Measurements from ENCODE around the gene KDF1. TPM values are rescaled to one million over a fixed set of nuclear protein-coding genes. Genes with fewer than 3 reads are reported as not detected.

KDF1 gene
- total RNA-seq, 1 experiment from 2014 or later: 23.0 TPM

- Histone ChIP-seq H3K9me3 (ENCODE audit: control insufficient read depth in 1 of 2, insufficient read depth in 1 of 2, low read depth in 1 of 2, low read length in 2 of 2) (no peaks in the 10 kb centered on the region), H3K79me2 (ENCODE audit: insufficient read depth, low read length) (peaks cover 63% of the 10 kb centered on the region), H3K27me3 (ENCODE audit: insufficient read depth, low read length) (no peaks in the 10 kb centered on the region), H3K9me2 (ENCODE audit: insufficient read depth) (no peaks in the 10 kb centered on the region), H3K27ac (ENCODE audit: low read depth, low read length) (peak overlapping the region; percentile 92; the same call in 1 of the 2 replicates), H2AFZ (ENCODE audit: low read depth, low read length, poor library complexity, severe bottlenecking) (no peak overlapping the region), H4K20me1 (ENCODE audit: insufficient read depth) (peaks cover 6% of the 10 kb centered on the region; the same call in 1 of the 2 replicates), H3K4me2 (ENCODE audit: low read length) (peak overlapping the region; percentile 98), H3K4me1 (ENCODE audit: control insufficient read depth in 1 of 2, insufficient read depth in 2 of 2, low read length in 2 of 2) (peaks cover 9 to 26% of the 10 kb centered on the region in 2 experiments; a peak in 3 of 4 replicates), H3K9ac (ENCODE audit: low read length) (peak overlapping the region; percentile 99), H3K36me3 (ENCODE audit: control insufficient read depth in 1 of 2, insufficient read depth in 2 of 2, low read length in 2 of 2) (peaks cover 16 to 34% of the 10 kb centered on the region in 2 experiments), H3K4me3 (replicated peaks in 1 of 2; ENCODE audit: low read depth in 1 of 2, low read length in 2 of 2) (peak overlapping the region; percentile 94 to 96)
- TF ChIP-seq POLR2AphosphoS5 (IDR thresholded peaks at IDR 0.05; ENCODE audit: low read depth, low read length) (no peak), POLR2A (IDR thresholded peaks at IDR 0.05; ENCODE audit: borderline replicate concordance, extremely low read depth, insufficient read depth, insufficient read length) (no peak), SP1 (IDR thresholded peaks at IDR 0.05; ENCODE audit: low read depth) (no peak), JUND (IDR thresholded peaks at IDR 0.05) (no peak), ZFX (IDR thresholded peaks at IDR 0.05) (no peak), SRF (IDR thresholded peaks at IDR 0.05; ENCODE audit: low read depth) (no peak), ZNF274 (IDR thresholded peaks at IDR 0.05; ENCODE audit: low read depth, low read length) (no peak), CEBPB (IDR thresholded peaks at IDR 0.05; ENCODE audit: low read depth) (no peak), RAD21 (IDR thresholded peaks at IDR 0.05; ENCODE audit: low read depth) (no peak), ZBTB33 (IDR thresholded peaks at IDR 0.05; ENCODE audit: extremely low read depth, insufficient replicate concordance, low read length) (no peak), EZH2phosphoT487 (IDR thresholded peaks at IDR 0.05; ENCODE audit: borderline replicate concordance) (no peak), SIN3A (IDR thresholded peaks at IDR 0.05; ENCODE audit: low read depth) (no peak), ELF1 (IDR thresholded peaks at IDR 0.05; ENCODE audit: borderline replicate concordance, low read depth) (no peak), EGR1 (IDR thresholded peaks at IDR 0.05; ENCODE audit: low read depth) (no peak), YY1 (IDR thresholded peaks at IDR 0.05; ENCODE audit: extremely low read depth, insufficient replicate concordance, low read depth, low read length) (no peak)
- TF ChIP-seq, protein P1, sequence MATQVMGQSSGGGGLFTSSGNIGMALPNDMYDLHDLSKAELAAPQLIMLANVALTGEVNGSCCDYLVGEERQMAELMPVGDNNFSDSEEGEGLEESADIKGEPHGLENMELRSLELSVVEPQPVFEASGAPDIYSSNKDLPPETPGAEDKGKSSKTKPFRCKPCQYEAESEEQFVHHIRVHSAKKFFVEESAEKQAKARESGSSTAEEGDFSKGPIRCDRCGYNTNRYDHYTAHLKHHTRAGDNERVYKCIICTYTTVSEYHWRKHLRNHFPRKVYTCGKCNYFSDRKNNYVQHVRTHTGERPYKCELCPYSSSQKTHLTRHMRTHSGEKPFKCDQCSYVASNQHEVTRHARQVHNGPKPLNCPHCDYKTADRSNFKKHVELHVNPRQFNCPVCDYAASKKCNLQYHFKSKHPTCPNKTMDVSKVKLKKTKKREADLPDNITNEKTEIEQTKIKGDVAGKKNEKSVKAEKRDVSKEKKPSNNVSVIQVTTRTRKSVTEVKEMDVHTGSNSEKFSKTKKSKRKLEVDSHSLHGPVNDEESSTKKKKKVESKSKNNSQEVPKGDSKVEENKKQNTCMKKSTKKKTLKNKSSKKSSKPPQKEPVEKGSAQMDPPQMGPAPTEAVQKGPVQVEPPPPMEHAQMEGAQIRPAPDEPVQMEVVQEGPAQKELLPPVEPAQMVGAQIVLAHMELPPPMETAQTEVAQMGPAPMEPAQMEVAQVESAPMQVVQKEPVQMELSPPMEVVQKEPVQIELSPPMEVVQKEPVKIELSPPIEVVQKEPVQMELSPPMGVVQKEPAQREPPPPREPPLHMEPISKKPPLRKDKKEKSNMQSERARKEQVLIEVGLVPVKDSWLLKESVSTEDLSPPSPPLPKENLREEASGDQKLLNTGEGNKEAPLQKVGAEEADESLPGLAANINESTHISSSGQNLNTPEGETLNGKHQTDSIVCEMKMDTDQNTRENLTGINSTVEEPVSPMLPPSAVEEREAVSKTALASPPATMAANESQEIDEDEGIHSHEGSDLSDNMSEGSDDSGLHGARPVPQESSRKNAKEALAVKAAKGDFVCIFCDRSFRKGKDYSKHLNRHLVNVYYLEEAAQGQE (IDR thresholded peaks at IDR 0.05; ENCODE audit: low read depth): no peak
- TF ChIP-seq, protein P2, sequence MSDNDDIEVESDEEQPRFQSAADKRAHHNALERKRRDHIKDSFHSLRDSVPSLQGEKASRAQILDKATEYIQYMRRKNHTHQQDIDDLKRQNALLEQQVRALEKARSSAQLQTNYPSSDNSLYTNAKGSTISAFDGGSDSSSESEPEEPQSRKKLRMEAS (IDR thresholded peaks at IDR 0.05): no peak
- no peak for ATAC-seq
- POLR2A ChIA-PET: no interaction called here
- RAD21 ChIA-PET (ENCODE audit: low non-redundant PET in 1 of 2, low total read pairs in 2 of 2, uncharacterized antibody in 2 of 2, unreplicated experiment in 2 of 2): no interaction called here
- intact Hi-C loops (cut with micrococcal nuclease): no loop called here
- no peak for DNase-seq (ENCODE audit: low read depth, low spot score)
- BruUV-seq (replicated peaks): no TSS peak
- CTCF ChIA-PET: no interaction called here
Measured at GRCh38 chr1:26922901-26923300, 37.4 kb downstream of the KDF1 start.
